GM12878 (cell line): ENCODE data around the gene USP25.

Source experiments
- CHD2 ChIP-seq: IDR thresholded peaks from 2 replicates; pipeline ENCODE4 v1.6.1; 2011; ENCODE audit warnings: low read depth, low read length, improper control_type of control experiment, borderline replicate concordance
- CREB1 ChIP-seq: IDR thresholded peaks from 2 replicates; pipeline ENCODE4 v1.6.1; 2012; ENCODE audit warnings: low read depth, mild to moderate bottlenecking, inconsistent platforms
- EP300 ChIP-seq, 2 experiments: fragments of 150-350 bp in 1 of 2; IDR thresholded peaks; 2 replicates each; pipeline ENCODE4 v1.6.1; 2011 to 2012; ENCODE audit warnings: low read depth in 2 of 2, low read length in 2 of 2, borderline replicate concordance in 1 of 2, improper control_type of control experiment in 1 of 2, inconsistent platforms in 1 of 2; ENCODE audit not compliant: control insufficient read depth in 1 of 2
- GABPA ChIP-seq: IDR thresholded peaks from 2 replicates; pipeline ENCODE4 v1.6.1; 2014; ENCODE audit warnings: antibody characterized with exemption, low read depth, mild to moderate bottlenecking, inconsistent platforms
- HDAC6 ChIP-seq: fragments of 200-600 bp; sonication (generic); IDR thresholded peaks from one replicate; pipeline ENCODE4 v1.8.0; 2017; ENCODE audit warnings: antibody characterized with exemption; ENCODE audit not compliant: unreplicated experiment
- JUND ChIP-seq: IDR thresholded peaks from 2 replicates; pipeline ENCODE4 v1.6.1; 2012; ENCODE audit warnings: low read depth, mild to moderate bottlenecking, low read length, improper control_type of control experiment, moderate library complexity
- NR2C2 ChIP-seq: IDR thresholded peaks from 2 replicates; pipeline ENCODE4 v1.6.1; 2011; ENCODE audit warnings: borderline replicate concordance, low read depth; ENCODE audit not compliant: control insufficient read depth, insufficient read length
- POLR2A ChIP-seq: IDR thresholded peaks from 2 replicates; pipeline ENCODE4 v1.6.1; 2011; ENCODE audit warnings: low read depth, mild to moderate bottlenecking, low read length
- SIN3A ChIP-seq: IDR thresholded peaks from 2 replicates; pipeline ENCODE4 v1.6.1; 2012; ENCODE audit warnings: low read depth, low read length, improper control_type of control experiment
- SMARCA5 ChIP-seq: fragments of 450-650 bp; IDR thresholded peaks from 2 replicates; pipeline ENCODE4 v1.6.1; 2017; ENCODE audit warnings: mild to moderate bottlenecking
- SP1 ChIP-seq: IDR thresholded peaks from one replicate; pipeline ENCODE4 v1.6.1; 2011; ENCODE audit warnings: low read depth, low read length
- TF ChIP-seq, protein P1 (sequence below), 3 experiments: IDR thresholded peaks in 2 of 3; conservative IDR thresholded peaks in 1 of 3; 2 replicates each; pipeline ENCODE4 v1.5.1; 2011; ENCODE audit warnings: low read depth in 3 of 3, low read length in 3 of 3, mild to moderate bottlenecking in 3 of 3, control low read depth in 2 of 3, moderate library complexity in 2 of 3, inconsistent platforms in 1 of 3, mixed read lengths in 1 of 3; ENCODE audit not compliant: control insufficient read depth in 2 of 3, insufficient read depth in 1 of 3; ENCODE audit errors: extremely low read depth in 1 of 3
- TF ChIP-seq, protein P2 (sequence below): fragments of 450-650 bp; formaldehyde crosslinking; IDR thresholded peaks from 2 replicates; pipeline ENCODE4 v1.4.0; 2022; ENCODE audit warnings: mild to moderate bottlenecking, moderate library complexity
- TF ChIP-seq, protein P3 (sequence below): IDR thresholded peaks from 2 replicates; pipeline ENCODE4 v1.6.1; 2011; ENCODE audit warnings: borderline replicate concordance, low read depth, mild to moderate bottlenecking, moderate library complexity, mixed read lengths, low read length; ENCODE audit not compliant: insufficient read depth; ENCODE audit errors: extremely low read length

DNA sequence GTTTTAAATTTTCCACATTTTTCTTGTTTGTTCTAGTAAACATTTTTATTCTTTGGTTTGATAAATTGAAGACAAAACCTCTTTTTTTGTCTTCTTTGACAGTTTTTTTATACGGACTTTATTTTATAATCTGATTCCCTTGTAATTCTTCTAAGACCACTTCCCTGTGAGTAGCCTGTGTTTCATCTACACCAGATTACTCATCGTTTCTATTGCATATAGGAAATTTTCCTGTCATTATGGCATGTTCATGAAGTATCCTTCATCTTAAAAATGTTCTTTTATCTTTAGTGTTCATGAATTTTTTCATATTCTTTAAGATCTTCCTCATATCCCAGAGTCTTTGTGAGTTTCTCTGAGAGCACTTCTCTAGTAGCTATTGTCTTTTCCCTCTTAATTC, 109.8 kb downstream of the USP25 start:
- TF ChIP-seq EP300 (IDR thresholded peaks at IDR 0.05; ENCODE audit: borderline replicate concordance in 1 of 2, control insufficient read depth in 1 of 2, low read depth in 2 of 2, low read length in 2 of 2) (no peak), GABPA (no peak), POLR2A (no peak), NR2C2 (no peak), SMARCA5 (no peak), HDAC6 (no peak), SIN3A (no peak), SP1 (no peak), CHD2 (no peak), CREB1 (no peak), JUND (no peak)
- TF ChIP-seq, protein P1, sequence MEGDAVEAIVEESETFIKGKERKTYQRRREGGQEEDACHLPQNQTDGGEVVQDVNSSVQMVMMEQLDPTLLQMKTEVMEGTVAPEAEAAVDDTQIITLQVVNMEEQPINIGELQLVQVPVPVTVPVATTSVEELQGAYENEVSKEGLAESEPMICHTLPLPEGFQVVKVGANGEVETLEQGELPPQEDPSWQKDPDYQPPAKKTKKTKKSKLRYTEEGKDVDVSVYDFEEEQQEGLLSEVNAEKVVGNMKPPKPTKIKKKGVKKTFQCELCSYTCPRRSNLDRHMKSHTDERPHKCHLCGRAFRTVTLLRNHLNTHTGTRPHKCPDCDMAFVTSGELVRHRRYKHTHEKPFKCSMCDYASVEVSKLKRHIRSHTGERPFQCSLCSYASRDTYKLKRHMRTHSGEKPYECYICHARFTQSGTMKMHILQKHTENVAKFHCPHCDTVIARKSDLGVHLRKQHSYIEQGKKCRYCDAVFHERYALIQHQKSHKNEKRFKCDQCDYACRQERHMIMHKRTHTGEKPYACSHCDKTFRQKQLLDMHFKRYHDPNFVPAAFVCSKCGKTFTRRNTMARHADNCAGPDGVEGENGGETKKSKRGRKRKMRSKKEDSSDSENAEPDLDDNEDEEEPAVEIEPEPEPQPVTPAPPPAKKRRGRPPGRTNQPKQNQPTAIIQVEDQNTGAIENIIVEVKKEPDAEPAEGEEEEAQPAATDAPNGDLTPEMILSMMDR (IDR thresholded peaks at IDR 0.05 in 2 of 3, conservative IDR thresholded peaks at IDR 0.05 in 1 of 3; ENCODE audit: control insufficient read depth in 2 of 3, extremely low read depth in 1 of 3, insufficient read depth in 1 of 3, low read depth in 3 of 3, low read length in 3 of 3) = no peak
- TF ChIP-seq, protein P2, sequence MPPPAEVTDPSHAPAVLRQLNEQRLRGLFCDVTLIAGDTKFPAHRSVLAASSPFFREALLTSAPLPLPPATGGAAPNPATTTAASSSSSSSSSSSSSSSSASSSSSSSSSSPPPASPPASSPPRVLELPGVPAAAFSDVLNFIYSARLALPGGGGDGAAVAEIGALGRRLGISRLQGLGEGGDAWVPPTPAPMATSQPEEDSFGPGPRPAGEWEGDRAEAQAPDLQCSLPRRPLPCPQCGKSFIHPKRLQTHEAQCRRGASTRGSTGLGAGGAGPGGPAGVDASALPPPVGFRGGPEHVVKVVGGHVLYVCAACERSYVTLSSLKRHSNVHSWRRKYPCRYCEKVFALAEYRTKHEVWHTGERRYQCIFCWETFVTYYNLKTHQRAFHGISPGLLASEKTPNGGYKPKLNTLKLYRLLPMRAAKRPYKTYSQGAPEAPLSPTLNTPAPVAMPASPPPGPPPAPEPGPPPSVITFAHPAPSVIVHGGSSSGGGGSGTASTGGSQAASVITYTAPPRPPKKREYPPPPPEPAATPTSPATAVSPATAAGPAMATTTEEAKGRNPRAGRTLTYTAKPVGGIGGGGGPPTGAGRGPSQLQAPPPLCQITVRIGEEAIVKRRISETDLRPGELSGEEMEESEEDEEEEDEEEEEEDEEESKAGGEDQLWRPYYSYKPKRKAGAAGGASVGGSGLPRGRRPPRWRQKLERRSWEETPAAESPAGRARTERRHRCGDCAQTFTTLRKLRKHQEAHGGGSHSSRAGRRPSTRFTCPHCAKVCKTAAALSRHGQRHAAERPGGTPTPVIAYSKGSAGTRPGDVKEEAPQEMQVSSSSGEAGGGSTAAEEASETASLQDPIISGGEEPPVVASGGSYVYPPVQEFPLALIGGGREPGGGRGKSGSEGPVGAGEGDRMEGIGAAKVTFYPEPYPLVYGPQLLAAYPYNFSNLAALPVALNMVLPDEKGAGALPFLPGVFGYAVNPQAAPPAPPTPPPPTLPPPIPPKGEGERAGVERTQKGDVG (CRISPR knock-in tag) = no peak
- TF ChIP-seq, protein P3, sequence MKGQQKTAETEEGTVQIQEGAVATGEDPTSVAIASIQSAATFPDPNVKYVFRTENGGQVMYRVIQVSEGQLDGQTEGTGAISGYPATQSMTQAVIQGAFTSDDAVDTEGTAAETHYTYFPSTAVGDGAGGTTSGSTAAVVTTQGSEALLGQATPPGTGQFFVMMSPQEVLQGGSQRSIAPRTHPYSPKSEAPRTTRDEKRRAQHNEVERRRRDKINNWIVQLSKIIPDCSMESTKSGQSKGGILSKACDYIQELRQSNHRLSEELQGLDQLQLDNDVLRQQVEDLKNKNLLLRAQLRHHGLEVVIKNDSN = no peak
